Keratinocyte (primary cell): ENCODE data around the gene TMC5. TPM values are rescaled to one million over a fixed set of nuclear protein-coding genes. Genes with fewer than 3 reads are reported as not detected.

Experiments
- DNase-seq: peaks from one replicate; pipeline ENCODE4 v3.0.0-alpha.2; 2011; ENCODE audit warnings: low read depth, missing footprints, low spot score
- FAIRE-seq: peaks from 2 replicates; lab custom pipeline; 2011; peaks lifted over from hg19 to GRCh38; lab: Jason Lieb, UNC
- H2AFZ ChIP-seq: 2 replicates; pipeline ENCODE4 v1.6.0; 2012; ENCODE audit warnings: low read length, control low read depth, inconsistent platforms; ENCODE audit not compliant: control insufficient read depth
- H3K27ac ChIP-seq: 2 replicates; pipeline ENCODE4 v1.5.1; 2011; ENCODE audit warnings: low read length; ENCODE audit not compliant: control insufficient read depth, insufficient read depth
- H3K27me3 ChIP-seq: 3 replicates; pipeline ENCODE4 v1.6.0; 2011; ENCODE audit warnings: low read length; ENCODE audit not compliant: control insufficient read depth, insufficient read depth; ENCODE audit errors: extremely low read depth
- H3K36me3 ChIP-seq, 2 experiments: 2 replicates in 1 of 2; 3 replicates in 1 of 2; pipeline ENCODE4 v1.5.1; 2011; ENCODE audit warnings: low read length in 2 of 2, mild to moderate bottlenecking in 1 of 2; ENCODE audit not compliant: control insufficient read depth in 2 of 2, insufficient read depth in 2 of 2; ENCODE audit errors: extremely low read depth in 1 of 2
- H3K4me1 ChIP-seq: 3 replicates; pipeline ENCODE4 v1.5.1; 2011; ENCODE audit warnings: low read length; ENCODE audit not compliant: control insufficient read depth, insufficient read depth; ENCODE audit errors: extremely low read depth
- H3K4me2 ChIP-seq: 3 replicates; pipeline ENCODE4 v1.6.0; 2011; ENCODE audit warnings: low read depth, low read length; ENCODE audit not compliant: control insufficient read depth, insufficient read depth; ENCODE audit errors: extremely low read depth
- H3K4me3 ChIP-seq, 3 experiments: fragments of 200-600 bp in 1 of 3; sonication (generic) in 1 of 3; 2 replicates in 2 of 3; 3 replicates in 1 of 3; pipeline ENCODE4 v1.5.1; 2011 to 2016; ENCODE audit warnings: low read length in 3 of 3, mild to moderate bottlenecking in 3 of 3, control low read depth in 2 of 3, inconsistent platforms in 1 of 3, low read depth in 1 of 3, mixed read lengths in 1 of 3, mixed run types in 1 of 3, moderate library complexity in 1 of 3; ENCODE audit not compliant: control insufficient read depth in 2 of 3, insufficient read depth in 2 of 3; ENCODE audit errors: extremely low read depth in 1 of 3
- H3K79me2 ChIP-seq: 2 replicates; pipeline ENCODE4 v1.6.0; 2012; ENCODE audit warnings: low read length; ENCODE audit not compliant: control insufficient read depth, insufficient read depth
- H3K9ac ChIP-seq: 3 replicates; pipeline ENCODE4 v1.6.0; 2011; ENCODE audit warnings: low read length; ENCODE audit not compliant: control insufficient read depth, insufficient read depth; ENCODE audit errors: extremely low read depth
- H3K9me1 ChIP-seq: 3 replicates; pipeline ENCODE4 v1.6.0; 2011; ENCODE audit warnings: low read length; ENCODE audit not compliant: control insufficient read depth, insufficient read depth; ENCODE audit errors: extremely low read depth
- H3K9me3 ChIP-seq: 2 replicates; pipeline ENCODE4 v1.5.1; 2012; ENCODE audit warnings: low read depth, low read length; ENCODE audit not compliant: control insufficient read depth
- H4K20me1 ChIP-seq: 3 replicates; pipeline ENCODE4 v1.6.0; 2011; ENCODE audit warnings: low read length; ENCODE audit not compliant: control insufficient read depth, insufficient read depth; ENCODE audit errors: extremely low read depth
- CTCF ChIP-seq, 3 experiments: IDR thresholded peaks in 1 of 3; conservative IDR thresholded peaks in 1 of 3; optimal IDR thresholded peaks in 1 of 3; 2 replicates in 2 of 3; 3 replicates in 1 of 3; pipeline versions ENCODE3 to v1.5.1; 2011; ENCODE audit warnings: low read length in 3 of 3, mild to moderate bottlenecking in 3 of 3, moderate library complexity in 2 of 3, control low read depth in 1 of 3, inconsistent platforms in 1 of 3; ENCODE audit not compliant: insufficient read depth in 2 of 3; ENCODE audit errors: extremely low read depth in 1 of 3
- EZH2 ChIP-seq: IDR thresholded peaks from one replicate; pipeline ENCODE4 v1.6.1; 2012; ENCODE audit warnings: inconsistent platforms, mild to moderate bottlenecking, low read length, moderate library complexity
- dilution Hi-C: fragments of 300-500 bp; cut with MboI; formaldehyde crosslinking; loops from one replicate; pipeline ENCODE4 v1.7.0; 2020; ENCODE audit warnings: low sequenced_read_pairs; ENCODE audit not compliant: extremely low pct_ligation_motif_present
- polyA plus RNA-seq, 5 experiments: library from polyadenylated mRNA; depleted of rRNA in 3 of 5; stranded (reverse) in 3 of 5; stranded (forward) in 1 of 5; unstranded in 1 of 5; fragments of >200 nt; gene quantifications; 1 replicate in 1 of 5; 2 replicates in 3 of 5; 3 replicates in 1 of 5; pipeline versions ENCODE4 v1.2.1 to v1.2.3, GENCODE V29; 2011 to 2012; ENCODE audit warnings: missing spikeins in 2 of 5, low read depth in 1 of 5, low replicate concordance in 1 of 5

TMC5 gene
- polyA plus RNA-seq, 1 donor (not counting 4 experiments of a cell fraction or from before 2014, with no cell fraction given), result 0.18 TPM

GRCh38 chr16:19458722-19459379 is 41.2 kb downstream of the TMC5 start:
- H2AFZ ChIP-seq, result no peak overlapping the region
- no peak for FAIRE-seq
- no peak overlapping the region for H3K4me2 ChIP-seq
- H3K79me2 ChIP-seq, result no peaks in the 10 kb centered on the region
- H3K4me3 ChIP-seq, result no peak overlapping the region
- no peak overlapping the region for H3K27ac ChIP-seq
- H3K9me3 ChIP-seq, result no peaks in the 10 kb centered on the region
- no peaks in the 10 kb centered on the region for H3K4me1 ChIP-seq
- TF ChIP-seq CTCF (optimal IDR thresholded peaks at IDR 0.05 in 1 of 3, IDR thresholded peaks at IDR 0.05 in 1 of 3, conservative IDR thresholded peaks at IDR 0.05 in 1 of 3; ENCODE audit: extremely low read depth in 1 of 3, insufficient read depth in 2 of 3, low read length in 3 of 3) (no peak), EZH2 (no peak)
- no peaks in the 10 kb centered on the region for H3K9me1 ChIP-seq
- H4K20me1 ChIP-seq, result no peaks in the 10 kb centered on the region
- H3K36me3 ChIP-seq, result no peaks in the 10 kb centered on the region
- DNase-seq, result no peak
- dilution Hi-C loops, result no loop called here
- H3K9ac ChIP-seq, result no peak overlapping the region
- no peaks in the 10 kb centered on the region for H3K27me3 ChIP-seq

GRCh38 chr16:19460397-19460796 is 42.7 kb downstream of the TMC5 start:
- Histone ChIP-seq H3K9me1 (no peaks in the 10 kb centered on the region), H3K79me2 (no peaks in the 10 kb centered on the region), H3K27ac (no peak overlapping the region), H2AFZ (no peak overlapping the region), H3K9ac (no peak overlapping the region), H4K20me1 (no peaks in the 10 kb centered on the region), H3K9me3 (no peaks in the 10 kb centered on the region), H3K4me1 (no peaks in the 10 kb centered on the region), H3K4me3 (no peak overlapping the region), H3K4me2 (no peak overlapping the region), H3K36me3 (no peaks in the 10 kb centered on the region), H3K27me3 (no peaks in the 10 kb centered on the region)
- no peak for DNase-seq
- dilution Hi-C loops, result no loop called here
- no peak for FAIRE-seq
- TF ChIP-seq EZH2 (no peak), CTCF (optimal IDR thresholded peaks at IDR 0.05 in 1 of 3, IDR thresholded peaks at IDR 0.05 in 1 of 3, conservative IDR thresholded peaks at IDR 0.05 in 1 of 3; ENCODE audit: extremely low read depth in 1 of 3, insufficient read depth in 2 of 3, low read length in 3 of 3) (no peak)
